OCI-M2 (cell line): ENCODE measurements around the gene FGFR1OP2.
"Not testable (repeated sequence)": the region's sequence is repeated elsewhere in the genome, so short reads cannot be mapped to it uniquely, and the experiment has no call there.

ENCODE experiments used
- DNase-seq: peaks from one replicate; lab custom pipeline; 2025; ENCODE audit not compliant: unreplicated experiment; lab: John Stamatoyannopoulos, UW

Gene FGFR1OP2

DNA sequence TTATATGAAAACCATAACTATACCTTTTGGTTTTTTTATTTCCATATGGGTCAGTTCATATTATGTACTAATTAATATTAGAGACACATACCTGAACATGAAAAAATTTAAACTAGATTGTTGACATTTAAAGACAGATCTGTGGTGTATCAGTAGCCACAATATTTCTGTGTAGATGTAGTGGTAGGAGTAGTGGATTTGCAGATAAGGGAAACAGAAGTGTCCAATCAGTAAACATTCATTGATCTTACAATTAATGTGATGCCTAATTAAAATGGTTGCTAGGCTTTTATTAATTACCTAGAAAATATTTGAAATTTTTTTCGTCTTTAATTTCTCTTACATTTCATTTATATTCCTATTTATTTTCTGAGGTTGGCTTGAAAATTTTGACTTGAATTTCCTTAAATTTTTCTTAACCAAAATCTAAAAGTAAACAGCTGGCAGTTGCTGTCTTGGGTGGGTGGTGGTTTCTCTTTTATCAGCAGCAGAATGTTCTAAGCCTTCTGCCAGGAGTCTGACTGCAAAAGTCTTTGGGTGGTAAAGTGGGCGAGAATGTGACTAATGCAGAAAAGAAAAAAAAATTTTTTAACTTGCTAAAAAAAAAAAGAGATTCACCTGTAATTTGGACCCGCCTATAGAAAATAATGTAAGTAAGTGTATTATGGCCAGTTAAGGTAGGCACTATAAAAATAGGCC lies 2.4 kb downstream of the FGFR1OP2 start:
- no peak for DNase-seq

DNA sequence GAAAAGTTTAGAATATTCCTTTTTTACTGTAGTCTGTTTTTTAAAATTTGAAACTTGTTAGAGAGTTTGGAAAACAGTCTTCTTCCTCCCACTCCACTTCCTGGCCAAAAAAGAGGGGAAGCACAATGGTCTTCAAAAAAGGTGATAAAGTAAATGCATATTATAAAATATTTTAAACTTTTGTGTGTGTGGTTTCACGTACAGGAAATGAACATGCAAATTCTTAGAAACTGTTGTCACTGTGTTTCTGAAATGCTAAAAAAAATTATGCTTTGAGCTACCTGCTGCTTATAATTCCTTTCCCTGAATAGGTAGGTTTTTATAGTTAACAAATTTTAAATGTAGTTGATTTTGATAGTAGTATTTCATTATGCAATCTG lies 2.9 kb downstream of the FGFR1OP2 start:
- no peak for DNase-seq

DNA sequence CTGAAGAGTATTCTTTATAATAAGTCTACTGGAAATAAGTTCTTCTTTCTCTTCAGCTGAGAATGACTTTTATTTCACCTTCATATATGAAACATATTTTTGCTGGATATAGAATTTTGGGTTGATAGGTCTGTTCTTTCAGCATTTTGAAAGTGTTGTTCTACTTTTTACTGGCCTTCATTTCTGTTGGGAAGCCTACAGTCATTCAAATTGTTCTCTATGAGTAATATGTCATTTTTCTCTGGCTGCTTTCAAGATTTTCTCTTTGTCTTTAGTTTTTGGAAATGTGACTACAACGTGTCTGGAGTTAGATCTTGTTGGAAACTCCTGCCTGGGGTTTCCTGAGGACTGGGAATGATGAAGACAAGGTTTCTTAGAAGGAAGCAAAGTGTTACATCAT lies 10.0 kb downstream of the FGFR1OP2 start:
- DNase-seq = no peak

DNA sequence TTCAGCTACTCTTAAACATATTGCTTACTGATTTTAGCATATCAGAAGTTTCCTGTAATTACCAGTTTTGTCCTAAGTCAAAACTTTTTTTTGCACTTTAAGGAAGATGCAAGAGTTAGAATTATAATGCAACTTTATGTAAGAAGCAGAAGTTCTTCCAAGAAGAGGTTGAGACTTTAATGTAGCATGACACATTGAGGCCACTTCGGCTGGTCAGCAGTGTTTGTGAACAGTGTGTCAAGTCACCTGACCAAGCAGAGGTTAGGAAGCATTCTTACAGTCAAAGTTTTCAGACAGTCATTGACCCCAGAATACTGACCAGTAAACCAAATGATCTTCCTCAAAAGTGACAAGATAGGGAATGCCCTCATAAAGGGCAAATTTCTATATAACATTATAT lies 15.2 kb downstream of the FGFR1OP2 start:
- no peak for DNase-seq

DNA sequence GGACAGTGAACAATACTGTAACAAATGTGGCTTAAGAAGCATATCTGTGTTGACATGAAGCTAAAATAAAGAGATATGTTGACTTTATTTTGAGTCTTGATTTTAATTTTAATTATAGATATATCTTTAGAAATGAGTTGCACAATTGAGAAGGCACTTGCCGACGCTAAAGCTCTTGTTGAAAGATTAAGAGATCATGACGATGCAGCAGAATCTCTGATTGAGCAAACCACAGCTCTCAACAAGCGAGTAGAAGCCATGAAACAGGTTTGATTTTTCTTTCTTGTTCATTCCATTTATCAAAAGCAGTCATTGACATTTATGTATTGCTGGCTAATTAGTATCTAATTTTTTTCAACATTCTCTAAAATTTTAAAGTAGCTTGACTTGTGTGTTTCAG lies 15.8 kb downstream of the FGFR1OP2 start:
- DNase-seq = no peak

DNA sequence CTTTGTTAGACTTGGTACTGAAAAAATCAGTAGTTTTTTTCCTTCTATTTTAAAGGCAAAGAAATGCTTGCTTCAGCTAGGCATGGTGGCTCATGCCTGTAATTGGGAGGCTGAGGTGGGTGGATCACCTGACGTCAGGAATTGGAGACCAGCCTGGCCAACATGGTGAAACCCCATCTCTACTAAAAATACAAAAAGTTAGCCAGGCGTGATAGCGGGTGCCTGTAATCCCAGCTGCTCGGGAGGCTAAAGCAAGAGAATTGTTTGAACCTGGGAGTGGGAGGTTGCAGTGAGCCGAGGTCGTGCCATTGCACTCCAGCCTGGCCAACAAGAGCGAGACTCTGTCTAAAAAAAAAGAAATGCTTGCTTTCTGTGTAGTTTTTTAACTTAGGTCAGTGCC lies 23.1 kb downstream of the FGFR1OP2 start:
- not testable (repeated sequence) for DNase-seq

DNA sequence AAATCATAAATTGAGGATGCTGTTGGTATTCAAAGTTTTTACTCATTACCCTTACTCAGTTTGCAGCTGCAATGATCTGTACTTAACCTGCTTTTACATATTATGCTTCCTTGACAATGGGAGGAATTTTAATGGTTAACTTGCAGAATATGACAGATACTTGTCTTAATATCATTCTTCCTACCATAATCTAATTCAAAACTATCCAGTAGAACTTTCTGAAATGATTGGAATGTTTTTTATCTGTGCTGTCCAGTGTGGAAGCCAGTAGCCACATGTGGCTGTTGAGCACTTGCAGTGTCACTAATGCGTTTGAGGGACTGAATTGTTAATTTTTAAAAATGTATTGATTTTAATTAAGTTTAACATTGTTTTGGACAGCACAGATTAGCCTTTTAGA lies 23.5 kb downstream of the FGFR1OP2 start:
- DNase-seq = no peak

DNA sequence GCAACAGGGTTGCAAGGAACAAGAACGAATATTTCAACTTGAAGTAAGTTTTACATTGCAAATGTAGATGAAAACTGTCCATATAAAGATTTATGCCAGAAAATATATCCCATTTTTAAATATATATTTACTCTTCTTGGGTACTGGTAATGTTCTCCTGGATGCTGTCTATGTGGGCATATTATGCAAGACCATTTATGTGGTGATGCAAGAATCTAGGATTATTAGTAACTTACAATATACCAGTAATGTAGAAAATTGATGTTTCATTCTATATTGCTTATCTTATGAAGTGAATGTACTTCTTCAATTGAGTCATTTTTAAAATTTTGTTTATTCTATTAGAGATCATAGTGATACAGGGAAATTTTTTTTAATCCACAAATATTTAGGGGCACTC lies 25.1 kb downstream of the FGFR1OP2 start:
- no peak for DNase-seq

DNA sequence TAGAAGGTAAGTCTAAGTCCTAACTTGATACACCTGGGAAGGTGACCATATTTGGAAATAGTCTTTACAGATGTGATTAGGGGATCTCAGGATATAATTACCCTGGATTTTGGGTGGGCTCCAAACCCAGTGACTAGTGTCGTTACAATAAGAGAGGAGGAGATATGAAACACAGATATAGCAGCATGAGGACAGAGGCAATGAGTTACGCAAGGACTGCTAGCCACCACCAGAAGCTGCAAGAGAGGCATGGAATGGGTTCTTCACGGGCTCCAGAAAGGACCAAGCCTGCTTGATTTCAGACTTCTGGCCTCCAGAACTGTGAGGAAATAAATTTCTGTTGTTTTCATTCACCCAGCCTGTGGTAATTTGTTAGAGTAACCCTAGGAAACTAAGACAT lies 28.6 kb downstream of the FGFR1OP2 start:
- DNase-seq = no peak

DNA sequence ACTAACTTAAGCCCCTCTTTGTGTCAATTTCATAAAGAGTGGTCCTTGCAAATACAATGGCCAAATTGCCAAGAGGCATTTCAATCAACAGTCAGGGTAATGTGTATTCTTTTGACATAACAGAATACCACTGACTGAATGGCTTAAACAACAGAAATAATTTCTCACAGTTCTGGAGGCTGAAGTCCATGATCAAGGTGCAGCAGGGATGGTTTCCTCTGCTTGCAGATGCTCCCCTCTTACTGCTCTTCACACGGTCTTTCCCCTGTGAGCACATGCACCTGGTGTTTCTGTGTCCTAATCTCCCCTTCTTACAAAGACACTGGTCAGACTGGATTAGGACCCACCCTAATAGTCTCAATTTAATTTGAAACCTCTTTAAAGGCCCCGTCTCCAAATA lies 31.9 kb downstream of the FGFR1OP2 start:
- DNase-seq = no peak

DNA sequence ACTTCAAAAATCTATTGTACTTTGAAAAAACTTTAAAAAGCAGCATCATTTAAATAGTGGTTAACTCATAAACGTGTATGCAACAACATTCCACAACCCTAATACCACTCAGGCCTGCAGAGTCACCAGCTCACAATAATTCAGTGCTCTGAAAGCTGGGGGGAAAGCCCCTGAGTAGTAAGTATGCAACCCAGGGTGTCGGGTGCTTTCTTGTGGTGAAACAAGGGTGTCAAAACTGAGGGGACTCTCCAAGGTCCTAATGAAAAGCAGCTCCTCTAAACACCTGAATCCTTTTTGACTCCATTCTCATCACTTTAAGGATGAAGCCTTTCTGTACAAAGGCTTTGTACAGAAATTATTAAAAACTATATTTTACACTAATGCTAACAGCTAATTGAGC lies 33.7 kb downstream of the FGFR1OP2 start:
- DNase-seq = no peak

DNA sequence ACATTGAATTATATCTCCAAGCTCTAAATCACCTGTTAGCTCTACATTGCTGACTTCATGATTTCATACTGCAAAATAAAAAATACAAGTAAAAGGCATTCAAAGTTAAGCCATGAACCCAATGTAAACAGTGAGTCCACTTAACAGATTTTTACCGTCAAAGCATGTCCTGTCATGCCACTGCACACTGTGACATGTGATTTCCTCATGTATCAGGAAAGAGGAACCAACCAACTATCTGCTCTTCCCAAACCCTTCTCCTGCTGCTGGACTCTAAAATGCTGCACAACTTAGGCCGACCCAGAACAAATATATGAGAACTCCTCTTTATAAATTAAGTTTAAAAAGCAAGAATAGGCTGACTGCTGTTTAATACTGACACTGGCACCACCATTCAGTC lies 38.4 kb downstream of the FGFR1OP2 start:
- DNase-seq = no peak

DNA sequence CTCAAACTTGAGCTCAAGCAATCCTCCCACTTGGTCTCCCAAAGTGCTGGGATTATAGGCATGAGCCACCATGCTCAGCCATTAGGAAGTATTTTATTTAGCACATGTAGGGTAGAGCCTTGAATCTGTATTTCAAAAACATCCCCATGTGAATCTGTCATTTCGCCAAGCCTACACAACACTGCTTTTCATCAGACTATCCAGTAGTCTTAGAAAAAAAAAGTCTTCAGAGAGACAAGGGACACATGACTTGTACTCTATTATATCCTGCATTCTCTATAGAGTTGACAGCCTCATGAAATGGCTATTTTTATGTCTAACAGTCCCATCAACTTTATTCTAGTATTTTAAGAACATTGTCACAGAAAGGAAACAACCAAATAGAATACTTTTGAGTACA lies 40.5 kb downstream of the FGFR1OP2 start:
- DNase-seq = no peak

DNA sequence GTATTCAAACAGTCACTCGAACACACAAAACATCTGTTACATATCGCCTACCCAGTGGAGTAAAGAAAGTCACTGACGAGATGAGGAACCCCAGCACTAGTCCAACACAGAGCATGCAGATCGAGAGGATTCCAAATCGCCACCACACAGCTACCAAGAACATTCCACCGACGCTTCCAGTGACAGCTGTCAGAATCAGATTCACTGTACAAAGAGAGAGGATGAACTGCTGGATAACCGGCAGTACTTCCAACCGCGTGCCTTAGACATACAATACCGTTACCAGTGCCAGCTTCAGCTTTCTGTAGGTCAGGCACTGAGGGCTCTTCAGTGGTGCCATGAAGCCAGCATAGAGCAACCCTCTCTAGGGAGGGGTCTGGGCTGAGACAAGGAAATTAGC lies 41.5 kb downstream of the FGFR1OP2 start:
- no peak for DNase-seq

DNA sequence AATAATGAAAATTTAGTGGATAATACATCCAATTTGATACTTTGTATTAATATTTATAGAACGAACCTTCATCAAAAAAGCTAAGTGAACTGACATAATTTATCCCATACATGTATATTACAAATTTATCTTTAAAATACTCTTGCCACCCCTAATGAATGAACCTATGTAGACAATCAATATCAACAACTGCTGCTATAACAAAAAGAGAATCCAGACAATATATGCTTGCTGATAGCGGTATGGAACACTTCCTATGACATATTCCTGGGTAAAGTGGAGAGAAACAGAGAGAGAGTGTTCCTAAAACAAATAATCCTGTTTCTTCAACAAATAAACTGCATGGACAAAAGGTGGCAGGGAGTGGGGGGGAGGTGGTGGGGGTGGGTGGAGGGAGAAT lies 44.6 kb downstream of the FGFR1OP2 start:
- DNase-seq = no peak

DNA sequence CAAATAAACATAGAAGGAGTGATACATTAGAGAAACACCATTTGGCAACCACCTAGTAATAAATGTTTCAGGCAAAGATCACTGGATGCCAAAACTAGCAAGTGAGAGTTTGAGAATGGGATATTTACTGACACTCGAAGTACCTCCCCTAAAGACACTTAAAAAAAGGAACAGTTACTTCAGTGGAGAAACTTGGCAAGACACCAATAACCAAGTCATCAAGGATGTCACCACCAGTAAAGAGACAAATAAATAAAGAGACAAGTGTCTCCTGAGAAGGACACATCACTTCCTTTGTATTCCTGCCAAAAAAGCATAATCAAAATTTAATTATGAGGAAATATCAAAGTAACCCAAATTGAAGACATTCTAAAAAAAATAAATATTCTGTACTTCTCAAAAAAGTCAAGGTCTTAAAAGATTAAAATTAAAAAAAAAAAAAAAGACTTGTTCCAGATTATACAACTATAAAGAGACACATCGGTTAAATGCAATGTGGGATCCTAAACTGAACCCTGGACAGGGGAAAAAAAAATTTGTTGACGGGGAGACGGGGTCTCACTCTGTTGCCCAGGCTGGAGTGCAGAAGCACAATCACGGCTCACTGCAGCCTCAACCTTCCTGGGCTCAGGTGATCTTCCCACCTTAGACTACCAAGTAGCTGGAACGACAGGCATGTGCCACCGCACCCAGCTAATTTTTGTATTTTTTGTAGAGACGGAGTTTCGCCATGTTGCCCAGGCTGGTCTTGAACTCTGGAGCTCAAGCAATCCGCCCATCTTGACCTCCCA lies 49.6 kb downstream of the FGFR1OP2 start:
- no peak for DNase-seq

DNA sequence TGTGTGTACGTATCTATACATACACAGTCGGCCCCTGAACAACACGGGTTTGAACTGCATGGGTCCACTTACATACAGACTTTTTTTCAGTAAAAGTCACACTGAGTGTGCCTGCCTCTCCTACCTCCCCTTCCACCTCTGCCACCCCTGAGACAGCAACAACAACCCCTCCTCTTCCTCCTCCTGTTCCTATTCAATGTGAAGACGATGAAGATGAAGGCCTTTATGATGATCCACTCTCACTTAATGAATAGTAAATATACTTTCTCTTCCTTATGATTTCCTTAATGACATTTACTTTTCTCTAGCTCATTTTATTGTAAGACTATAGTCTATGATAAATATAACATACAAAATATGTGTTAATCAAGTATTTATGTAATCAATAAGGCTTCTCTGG lies 50.4 kb downstream of the FGFR1OP2 start:
- no peak for DNase-seq

DNA sequence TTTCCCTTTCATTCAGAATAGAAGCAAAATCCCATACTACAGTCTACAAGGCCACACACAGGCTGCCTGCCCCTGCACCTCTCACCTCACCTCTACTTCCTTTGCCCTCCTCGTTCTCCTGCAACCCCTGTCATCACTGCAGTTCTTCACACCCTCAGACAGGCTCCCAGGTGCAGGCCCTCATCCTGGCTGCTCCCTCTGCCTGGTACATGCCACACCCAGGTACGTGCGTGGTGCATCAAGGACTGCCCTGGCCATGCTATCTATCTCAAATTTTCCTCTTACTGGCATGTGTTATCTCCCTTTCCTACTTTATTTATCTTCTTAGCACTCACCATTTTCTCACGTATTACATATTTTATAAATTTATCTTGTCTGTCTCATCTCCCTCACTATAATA lies 51.6 kb downstream of the FGFR1OP2 start:
- DNase-seq = no peak

DNA sequence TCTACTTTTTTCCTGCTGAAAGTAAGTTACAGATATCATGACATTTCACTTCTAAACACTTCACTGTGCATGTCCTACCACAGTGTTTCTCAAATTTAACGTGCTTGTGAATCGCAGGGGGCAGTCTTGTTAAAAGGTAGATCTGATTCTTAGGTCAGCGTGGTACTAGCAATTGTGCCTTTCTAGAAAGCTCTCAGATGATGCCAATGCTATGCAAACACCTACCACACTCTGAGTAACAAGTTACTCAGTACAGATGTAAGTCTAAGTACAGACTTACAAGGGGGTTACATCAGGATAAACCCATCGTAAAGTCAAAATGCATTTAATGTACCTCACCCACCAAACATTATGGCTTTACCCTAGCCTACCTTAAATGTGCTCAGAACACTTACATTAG lies 53.6 kb downstream of the FGFR1OP2 start:
- DNase-seq = no peak

DNA sequence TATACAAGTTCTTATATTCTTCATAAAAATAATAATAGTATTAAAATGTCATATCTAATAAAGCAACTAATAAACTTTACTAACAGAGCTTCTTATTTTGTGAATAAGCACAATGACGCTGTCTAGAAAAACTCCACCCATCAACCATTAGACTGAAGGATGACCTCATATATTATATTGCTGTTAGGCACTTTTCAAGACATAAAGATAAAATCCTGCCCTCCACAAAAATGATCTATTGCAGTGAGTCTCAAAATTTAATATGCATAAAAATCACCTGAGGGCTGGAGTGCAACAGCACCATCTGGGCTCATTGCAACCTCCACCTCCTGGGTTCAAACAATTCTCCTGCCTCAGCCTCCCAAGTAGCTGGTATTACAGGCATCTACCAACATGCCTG lies 55.8 kb downstream of the FGFR1OP2 start:
- DNase-seq = no peak

DNA sequence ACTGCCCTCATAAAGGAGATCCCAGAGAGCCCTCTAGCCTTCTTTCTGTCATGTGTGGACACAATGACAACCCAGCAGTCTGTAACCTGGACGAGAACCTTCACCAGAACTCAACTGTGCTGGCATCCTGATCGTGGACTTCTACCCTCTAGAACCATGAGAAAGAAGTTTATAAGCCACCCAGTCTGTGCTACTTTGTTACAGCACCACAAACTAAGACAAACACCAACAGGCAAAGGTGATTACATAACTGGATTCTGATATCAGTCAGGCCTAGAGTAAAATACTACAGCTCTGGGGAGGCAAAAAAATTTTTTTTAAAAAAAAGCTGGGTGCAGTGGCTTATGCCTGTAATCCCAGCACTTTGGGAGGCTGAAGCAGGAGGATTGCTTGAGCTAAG lies 57.4 kb downstream of the FGFR1OP2 start:
- no peak for DNase-seq

DNA sequence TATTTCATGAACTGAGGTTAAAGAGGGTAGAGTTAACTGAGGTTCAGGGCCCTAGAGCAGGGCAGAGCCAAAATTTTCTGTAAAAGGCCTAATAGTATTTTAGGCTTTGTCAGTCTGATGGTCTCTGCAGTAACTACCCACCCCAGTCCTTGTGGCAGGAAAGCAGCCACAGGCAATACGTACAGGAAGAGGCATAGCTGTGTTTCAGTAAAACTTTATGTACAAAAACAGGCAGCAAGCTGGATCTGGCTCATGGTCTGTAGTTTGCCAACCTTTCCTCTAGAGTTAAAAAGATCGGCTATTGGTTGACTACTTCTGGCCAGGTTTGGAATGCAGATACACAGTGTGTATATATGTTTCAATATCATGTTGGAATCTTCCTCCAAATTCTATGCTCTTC lies 58.7 kb downstream of the FGFR1OP2 start:
- DNase-seq = no peak

DNA sequence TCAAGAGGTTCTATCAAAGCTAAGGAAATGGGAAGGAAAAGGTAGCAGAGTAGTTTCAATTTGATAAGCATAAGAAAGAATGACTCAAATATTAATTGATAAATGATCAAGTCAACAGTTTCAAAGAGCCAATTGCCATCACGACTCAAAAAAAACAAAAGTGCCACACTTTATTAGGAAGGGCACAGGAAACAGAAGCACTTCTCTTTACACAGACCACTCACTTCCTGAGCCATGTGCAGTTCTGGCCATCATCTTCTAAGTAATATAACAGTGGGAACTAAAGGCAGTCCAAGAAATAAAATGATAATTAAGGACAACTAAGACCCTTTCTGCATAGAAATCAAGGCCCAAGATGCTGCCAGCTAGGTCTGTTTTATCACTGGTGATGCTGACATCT lies 62.7 kb downstream of the FGFR1OP2 start:
- DNase-seq = no peak
